Heart right ventricle (tissue), 16 donors: ENCODE measurements around the gene PPM1H. TPM values are rescaled to one million over a fixed set of nuclear protein-coding genes. Genes with fewer than 3 reads are reported as not detected.

Source experiments
- ATAC-seq, 8 donors: fragments of 200-7000 bp; cut with Tn5 transposase; one replicate each; pipeline ENCODE4 v1.9.1; 2020; ENCODE audit warnings: mild to moderate bottlenecking in 8 of 8, moderate library complexity in 8 of 8, moderate number of reproducible peaks in 1 of 8
- DNase-seq, 2 donors: peaks; one replicate each; pipeline ENCODE4 v3.0.0-alpha.2; 2020
- H3K27ac ChIP-seq, 10 donors: fragments of 200-600 bp; sonication (generic) in 2 of 10; one replicate each; pipeline versions ENCODE4 v1.5.0 to v1.8.0; 2020 to 2022; ENCODE audit warnings: mild to moderate bottlenecking in 3 of 10
- H3K27me3 ChIP-seq, 7 donors: fragments of 200-600 bp; one replicate each; pipeline ENCODE4 v1.8.0; 2021 to 2022; ENCODE audit warnings: mild to moderate bottlenecking in 2 of 7
- H3K36me3 ChIP-seq, 9 donors: fragments of 200-600 bp; sonication (generic) in 1 of 9; one replicate each; pipeline versions ENCODE4 v1.5.0 to v1.8.0; 2020 to 2022; ENCODE audit warnings: mild to moderate bottlenecking in 2 of 9
- H3K4me1 ChIP-seq, 9 donors: fragments of 200-600 bp; sonication (generic) in 1 of 9; one replicate each; pipeline versions ENCODE4 v1.5.0 to v1.8.0; 2020 to 2022; ENCODE audit warnings: mild to moderate bottlenecking in 4 of 9
- H3K4me3 ChIP-seq, 10 donors: fragments of 200-600 bp; sonication (generic) in 2 of 10; one replicate each; pipeline versions ENCODE4 v1.5.0 to v1.8.0; 2020 to 2022; ENCODE audit warnings: mild to moderate bottlenecking in 7 of 10, moderate library complexity in 2 of 10
- H3K9me3 ChIP-seq, 11 donors: fragments of 200-600 bp in 10 of 11; sonication (generic) in 2 of 11; one replicate each; pipeline versions ENCODE4 v1.5.0 to v1.8.0; 2013 to 2022; ENCODE audit warnings: mild to moderate bottlenecking in 2 of 11, control low read depth in 1 of 11, moderate library complexity in 1 of 11
- WGBS, 2 donors: extraction: QIAGEN DNeasy Blood & Tissue Kit; methylation state at CpG; one replicate each; pipeline ENCODE4 v1.1.7; 2013; ENCODE audit warnings: inconsistent platforms in 1 of 2; 5-methylcytosine and 5-hydroxymethylcytosine counted together
- intact Hi-C, 10 donors: fragments of 100-400 bp; cut with DNase I; formaldehyde crosslinking; loops; one replicate each; pipeline versions ENCODE4 v1.11.1 to v1.14.2; 2022
- polyA plus RNA-seq, 2 donors: library from polyadenylated mRNA; stranded (reverse); fragments of 200-250 nt; gene quantifications; one replicate each; pipeline ENCODE4 v1.2.3, GENCODE V29; 2013
- total RNA-seq, 10 donors: library from RNA; stranded (reverse); fragmentation: NEBNext Ultra II Directional in 3 of 10; extraction: Animal tissue kit (Norgen Biotek cat#: 25700) in 3 of 10; gene quantifications; one replicate each; pipeline versions ENCODE4 v1.2.1 to v1.2.4, GENCODE V29; 2021 to 2023
- TF ChIP-seq, protein P1 (sequence below), 9 donors: fragments of 200-600 bp; sonication (generic) in 2 of 9; IDR thresholded peaks; one replicate each; pipeline versions ENCODE4 v1.5.0 to v1.8.0; 2021 to 2022; ENCODE audit warnings: antibody characterized with exemption in 9 of 9, mild to moderate bottlenecking in 5 of 9, moderate library complexity in 1 of 9
- donor health status: Arrhythmogenic right ventricular cardiomyopathy.
- donor health status: ischemic (EF 13 %, LVEDD 7.1; RV severe dilation, severe dysfunction).
- donor health status: healthy with polysubstance abuse.
- donor health status: DM: no; HTN: yes; CAD: no.
- donor health status: DM: no; HTN: no; CAD: no.
- donor health status: ischemic (EF 25% LVEDD 6.9; RV normal size, moderate dysfunction).
- donor health status: ischemic (EF 25% LVEDD 5.7; RV mildly dilated, moderate dysfunction).
- donor health status: healthy.
- donor health status: DM: yes; HTN: yes; CAD: no.
- donor health status: Ischemic cardiomyopathy.
- donor health status: ischemic (EF 35%, LVEDD 5.7; RV mildly dilated, moderate dysfunction).
- donor health status: nonischemic (EF 11% LVEDD 7.7; RV severe dilation, severe dysfunction).
- donor health status: DM: yes; HTN: yes; CAD: no.
- donor health status: PGD.
- donor health status: ischemic (EF 29% LVEDD 5.4; RV normal size, mild dysfunction).
- donor health status: nonischemic (EF 23%, LVEDD 6.1; RV moderate dilation, normal function).

Gene PPM1H
- total and polyA plus RNA-seq, 12 donors, result 0.62 to 7.1 (median 5.3) TPM

DNA sequence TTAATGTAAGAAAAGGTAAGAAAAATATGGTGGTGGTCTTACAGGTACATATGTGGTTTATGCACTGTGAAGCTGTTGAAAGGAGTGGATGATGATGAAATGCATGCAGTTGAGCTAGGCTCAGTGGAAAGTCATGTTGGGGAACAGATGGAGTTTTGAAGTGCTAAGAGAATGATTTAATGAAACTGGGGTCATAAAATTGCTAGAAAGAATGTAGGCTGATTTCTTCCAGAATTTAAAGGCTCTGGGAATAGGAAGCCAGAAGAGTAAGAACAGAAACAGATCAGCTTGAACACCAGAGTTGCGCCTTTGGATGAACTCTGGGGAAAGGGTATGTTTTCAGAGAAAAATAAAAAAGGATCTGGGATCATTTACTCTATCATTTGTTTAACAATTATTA, 321.9 kb downstream of the PPM1H start:
- Histone ChIP-seq H3K27ac (no peak overlapping the region), H3K4me1 (no peaks in the 10 kb centered on the region), H3K4me3 (no peak overlapping the region), H3K36me3 (peaks cover 0 to 10% (median 0%) of the 10 kb centered on the region in 9 donors), H3K27me3 (no peaks in the 10 kb centered on the region), H3K9me3 (no peaks in the 10 kb centered on the region)
- TF ChIP-seq, protein P1, sequence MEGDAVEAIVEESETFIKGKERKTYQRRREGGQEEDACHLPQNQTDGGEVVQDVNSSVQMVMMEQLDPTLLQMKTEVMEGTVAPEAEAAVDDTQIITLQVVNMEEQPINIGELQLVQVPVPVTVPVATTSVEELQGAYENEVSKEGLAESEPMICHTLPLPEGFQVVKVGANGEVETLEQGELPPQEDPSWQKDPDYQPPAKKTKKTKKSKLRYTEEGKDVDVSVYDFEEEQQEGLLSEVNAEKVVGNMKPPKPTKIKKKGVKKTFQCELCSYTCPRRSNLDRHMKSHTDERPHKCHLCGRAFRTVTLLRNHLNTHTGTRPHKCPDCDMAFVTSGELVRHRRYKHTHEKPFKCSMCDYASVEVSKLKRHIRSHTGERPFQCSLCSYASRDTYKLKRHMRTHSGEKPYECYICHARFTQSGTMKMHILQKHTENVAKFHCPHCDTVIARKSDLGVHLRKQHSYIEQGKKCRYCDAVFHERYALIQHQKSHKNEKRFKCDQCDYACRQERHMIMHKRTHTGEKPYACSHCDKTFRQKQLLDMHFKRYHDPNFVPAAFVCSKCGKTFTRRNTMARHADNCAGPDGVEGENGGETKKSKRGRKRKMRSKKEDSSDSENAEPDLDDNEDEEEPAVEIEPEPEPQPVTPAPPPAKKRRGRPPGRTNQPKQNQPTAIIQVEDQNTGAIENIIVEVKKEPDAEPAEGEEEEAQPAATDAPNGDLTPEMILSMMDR (IDR thresholded peaks at IDR 0.05), result no peak
- ATAC-seq (no peak), DNase-seq (no peak)
- intact Hi-C loops, result no loop called here
- WGBS, 2 donors, result 97 to 100% methylated on average over 1 of the region's 1 CpG

DNA sequence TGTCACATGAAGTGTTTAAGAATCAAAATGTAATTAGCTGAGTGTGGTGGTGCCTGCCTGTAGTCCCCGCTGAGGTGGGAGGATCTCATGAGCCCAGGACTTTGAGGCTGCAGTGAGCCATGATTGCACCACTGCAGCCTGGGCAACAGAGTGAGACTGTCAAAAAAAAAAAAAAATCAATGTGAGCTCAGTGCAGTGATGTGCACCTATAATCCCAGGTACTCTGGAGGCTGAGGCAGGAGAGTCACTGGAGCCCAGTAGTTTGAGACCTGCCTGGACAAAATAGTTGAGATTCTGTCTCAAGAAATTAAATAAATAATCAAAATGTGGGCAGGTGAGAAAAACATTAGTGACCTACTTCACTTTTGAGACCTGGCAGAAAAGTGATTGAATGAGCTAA, 328.3 kb downstream of the PPM1H start:
- TF ChIP-seq, protein P1 (IDR thresholded peaks at IDR 0.05), result no peak
- H3K9me3 ChIP-seq, result no peaks in the 10 kb centered on the region
- no peak overlapping the region for H3K4me3 ChIP-seq
- intact Hi-C loops, result loop anchor here in 1 of 10 donors (10.0 kb wide), 1 partner anchor 458 kb away; no protein-coding TSS in a partner anchor
- H3K27me3 ChIP-seq, result no peaks in the 10 kb centered on the region
- WGBS, 2 donors, result 92 to 100% methylated on average over 1 of the region's 1 CpG
- H3K4me1 ChIP-seq, result peaks cover 0 to 40% (median 16%) of the 10 kb centered on the region in 9 donors
- no peak overlapping the region for H3K27ac ChIP-seq
- ATAC-seq (no peak), DNase-seq (no peak)
- peaks cover 0 to 8% (median 0%) of the 10 kb centered on the region in 9 donors for H3K36me3 ChIP-seq

DNA sequence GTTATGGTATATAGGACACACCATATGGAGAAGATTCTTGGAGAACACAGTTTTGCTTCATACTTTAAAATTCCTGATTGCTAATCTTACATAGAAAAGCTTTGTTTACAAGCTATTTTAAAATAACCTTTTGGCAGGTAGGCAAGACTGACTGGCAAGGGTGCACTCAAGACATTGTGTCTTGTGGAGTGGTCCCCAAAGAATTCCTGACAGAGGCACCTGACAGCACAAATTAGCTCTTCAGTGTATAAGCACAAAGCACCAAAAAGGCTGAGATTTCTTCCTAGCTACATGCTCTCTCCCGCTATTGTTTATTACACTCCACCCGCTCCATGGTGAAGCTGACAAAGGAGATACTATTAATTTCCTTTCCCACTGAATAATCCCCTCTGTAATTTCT, 329.0 kb downstream of the PPM1H start:
- H3K4me1 ChIP-seq, result peaks cover 0 to 45% (median 20%) of the 10 kb centered on the region in 9 donors
- 97 to 99% methylated on average over 2 of the region's 2 CpGs for WGBS, 2 donors
- TF ChIP-seq, protein P1 (IDR thresholded peaks at IDR 0.05), result no peak
- H3K27ac ChIP-seq, result no peak overlapping the region
- ATAC-seq (no peak), DNase-seq (no peak)
- H3K9me3 ChIP-seq, result no peaks in the 10 kb centered on the region
- intact Hi-C loops, result loop anchor here in 1 of 10 donors (10.0 kb wide), 1 partner anchor 459 kb away; no protein-coding TSS in a partner anchor
- no peaks in the 10 kb centered on the region for H3K27me3 ChIP-seq
- peak overlapping the region in 2 of 10 donors; percentile 80 to 89 for H3K4me3 ChIP-seq
- H3K36me3 ChIP-seq, result peaks cover 0 to 8% (median 0%) of the 10 kb centered on the region in 9 donors

DNA sequence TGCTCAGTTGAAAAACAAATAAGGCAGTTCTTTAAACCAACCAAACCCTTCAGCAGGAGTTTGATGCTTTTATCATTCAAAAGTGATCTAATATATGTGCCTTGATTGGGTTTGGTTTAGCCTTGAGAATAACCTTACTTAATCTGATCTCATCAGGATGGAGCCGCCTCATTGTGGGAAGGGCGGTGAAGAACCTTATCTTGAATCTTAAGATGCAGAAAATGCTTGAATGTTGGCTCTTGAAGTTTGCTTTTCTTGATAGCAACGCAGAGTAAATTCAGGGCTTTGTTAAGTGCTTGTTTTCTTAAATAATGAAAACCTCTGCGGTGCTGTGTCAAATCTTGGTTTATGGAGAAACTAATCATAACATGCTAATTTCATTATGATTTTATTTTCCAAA, 330.1 kb downstream of the PPM1H start:
- ATAC-seq, result no peak
- H3K4me1 ChIP-seq, result peaks cover 0 to 45% (median 20%) of the 10 kb centered on the region in 9 donors
- peak overlapping the region in 9 of 10 donors; percentile 67 to 97 (median 80) for H3K4me3 ChIP-seq
- 41 to 45% methylated on average over 4 of the region's 4 CpGs for WGBS, 2 donors
- intact Hi-C loops, result loop anchor here in 6 of 10 donors (5.0 to 10.0 kb wide), 4 partner anchors 97 to 460 kb away; no protein-coding TSS in a partner anchor
- H3K36me3 ChIP-seq, result peaks cover 0 to 8% (median 0%) of the 10 kb centered on the region in 9 donors
- no peaks in the 10 kb centered on the region for H3K9me3 ChIP-seq
- H3K27me3 ChIP-seq, result no peaks in the 10 kb centered on the region
- peak overlapping the region in 9 of 10 donors; percentile 99 to 100 (median 100) for H3K27ac ChIP-seq
- TF ChIP-seq, protein P1 (IDR thresholded peaks at IDR 0.05), result no peak
- no peak for DNase-seq
